NCI-H187 (cell line): Measurements from ENCODE around the gene UBASH3A.
A peak's percentile ranks its signal among the peaks of the same experiment; 100 is the strongest.

Experiments
- DNase-seq, 2 experiments: peaks; one replicate each; lab custom pipeline; 2025; lab: John Stamatoyannopoulos, UW

The UBASH3A gene

DNA sequence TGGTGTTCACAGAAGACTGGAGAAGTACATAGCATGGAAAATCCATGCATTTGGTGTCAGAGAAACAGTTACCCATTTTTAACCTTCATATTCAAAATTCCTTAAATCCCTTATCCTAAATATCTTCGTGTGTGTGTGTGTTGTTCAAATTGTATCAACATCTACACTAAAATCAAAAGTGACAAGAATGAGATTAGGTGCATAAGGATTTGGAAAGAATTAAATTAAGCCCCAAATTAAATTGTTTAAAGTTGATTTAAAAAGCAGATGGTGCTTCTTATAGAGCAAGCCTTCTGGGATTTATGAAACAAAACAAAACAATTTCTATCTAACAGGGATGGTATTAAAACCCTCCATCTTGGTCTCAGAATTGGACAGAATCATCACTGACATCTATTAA, 87.6 kb downstream of the UBASH3A start:
- no peak for DNase-seq

DNA sequence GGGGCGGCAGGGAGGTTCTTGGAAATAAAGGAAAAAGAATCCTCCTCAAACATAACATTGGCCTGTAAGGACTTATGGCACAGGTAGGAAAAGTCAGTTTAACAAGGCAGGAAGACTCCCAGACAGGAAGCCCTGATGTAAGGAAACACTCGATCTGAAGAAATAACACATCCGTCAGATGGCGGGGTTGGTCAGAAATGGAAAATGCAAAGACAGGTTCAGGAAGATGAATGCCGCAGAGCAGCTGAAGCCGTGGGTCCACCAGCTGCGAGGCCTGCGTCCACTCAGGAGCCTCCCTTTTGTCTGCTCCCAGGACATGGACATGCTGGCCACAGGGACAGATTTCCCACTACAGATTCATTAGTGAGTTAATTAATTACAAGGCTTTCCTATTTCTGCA, 88.5 kb downstream of the UBASH3A start:
- no peak for DNase-seq

DNA sequence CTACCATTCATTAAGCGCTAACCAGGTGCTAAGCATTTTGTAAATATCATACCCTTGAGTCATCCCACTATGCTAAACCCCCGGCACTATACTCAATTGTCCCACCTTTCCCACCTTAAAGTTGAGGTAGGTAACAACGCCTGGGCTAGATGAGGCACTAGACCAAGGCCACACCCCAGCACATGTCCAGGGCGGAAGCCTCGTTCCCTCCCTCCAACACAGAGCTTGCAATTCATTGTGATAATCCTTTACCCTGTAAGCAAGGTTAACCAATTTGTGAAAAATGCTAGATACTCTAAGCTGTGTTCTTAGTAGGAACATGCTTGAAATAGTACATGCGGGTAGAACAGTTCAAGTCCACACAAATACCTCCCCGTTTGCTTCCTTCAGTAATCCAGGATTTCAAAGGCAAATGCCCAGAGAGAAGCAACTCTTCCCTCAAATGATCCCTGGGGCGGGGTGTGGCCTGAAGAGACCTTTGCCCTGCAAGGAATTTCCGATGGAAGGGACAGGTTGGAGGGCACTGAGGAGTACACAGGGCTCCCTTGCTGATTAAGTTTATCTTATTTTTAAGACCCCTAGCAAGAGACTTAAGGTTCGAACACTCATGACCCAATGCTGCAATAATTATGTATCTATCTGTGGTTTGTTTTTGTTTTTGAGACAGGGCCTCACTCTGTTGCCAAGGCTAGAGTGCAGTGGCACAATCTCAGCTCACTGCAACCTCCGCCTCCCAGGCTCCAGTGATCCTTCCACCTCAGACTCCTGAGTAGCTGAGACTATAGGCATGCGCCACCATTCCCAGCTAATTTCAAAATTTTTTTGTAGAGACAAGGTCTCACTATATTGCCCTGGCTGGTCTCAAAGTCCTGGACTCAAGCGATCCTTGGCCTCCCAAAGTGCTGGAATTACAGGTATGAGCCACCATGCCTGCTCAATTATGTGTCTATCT, 89.7 kb downstream of the UBASH3A start:
- DNase-seq: no peak

DNA sequence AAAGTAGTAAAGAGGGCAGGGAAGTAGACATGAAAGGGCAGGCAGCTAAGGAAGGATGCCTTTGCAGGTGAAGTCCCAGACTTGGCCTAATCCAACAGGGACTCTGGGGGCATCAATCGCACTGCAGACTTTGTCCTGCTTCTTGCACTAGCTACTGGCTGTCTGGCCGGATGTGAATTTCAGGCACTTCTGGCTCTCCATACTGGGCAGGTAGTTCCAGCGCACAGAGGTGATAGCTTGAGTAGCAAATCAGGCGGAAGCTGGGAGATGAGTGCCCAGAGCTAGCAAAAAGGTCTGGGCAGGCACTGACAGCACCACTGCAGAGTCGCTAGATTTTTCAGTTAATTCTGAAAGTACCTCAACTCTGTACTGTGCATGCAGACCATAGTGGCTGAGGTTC, 91.3 kb downstream of the UBASH3A start:
- no peak for DNase-seq

DNA sequence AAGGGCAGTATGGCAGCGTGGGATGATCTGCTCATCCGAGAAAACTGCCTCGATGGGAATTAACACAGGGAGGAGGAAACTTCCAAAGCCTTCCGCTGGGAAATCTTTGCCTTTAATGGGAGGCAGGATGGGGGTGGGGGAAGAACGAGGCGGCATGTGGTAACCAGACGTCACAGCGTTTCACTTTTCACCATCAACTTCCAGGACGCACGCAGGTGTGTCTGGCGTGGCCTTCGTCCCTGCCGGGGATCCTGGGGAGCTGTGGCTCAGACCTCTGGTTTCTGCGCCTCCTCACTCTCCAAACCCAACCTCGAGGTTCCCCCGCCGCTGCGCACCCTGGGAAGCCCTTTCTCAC, 92.0 kb downstream of the UBASH3A start:
- no peak for DNase-seq

DNA sequence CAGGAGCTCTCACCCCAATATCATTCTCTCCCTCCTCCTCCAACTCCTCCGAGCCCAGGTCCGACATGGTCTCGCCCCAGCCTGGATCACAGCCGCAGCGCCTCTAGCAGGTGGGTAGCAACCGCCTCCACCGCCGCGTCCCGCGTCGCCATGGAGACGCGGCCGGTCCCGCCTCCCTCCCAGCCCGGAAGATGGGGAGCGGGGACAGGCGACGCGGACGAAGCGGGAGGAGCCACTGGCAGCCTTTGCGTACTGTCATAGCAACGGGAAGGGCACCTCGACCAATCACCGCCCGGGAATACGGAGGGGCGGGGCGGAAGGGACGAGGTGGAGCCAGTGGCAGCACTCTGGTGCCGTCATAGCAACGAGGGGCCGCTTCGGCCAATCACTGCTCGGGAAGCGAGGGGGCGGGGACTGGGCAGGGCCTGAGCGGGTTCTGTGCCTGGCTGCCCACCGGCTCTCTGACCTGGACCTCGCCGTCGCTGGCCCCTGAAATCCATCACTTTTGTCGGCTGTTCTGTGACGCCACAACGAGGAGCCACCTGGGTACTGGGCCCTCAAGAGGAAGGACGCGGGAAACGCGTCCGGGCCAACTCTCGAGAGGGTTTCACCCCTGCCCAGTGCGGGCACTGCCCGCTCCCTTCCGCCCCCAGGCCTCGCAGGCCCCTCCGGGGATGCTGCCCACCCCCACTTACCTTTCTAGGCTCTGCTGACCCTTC, 92.6 kb downstream of the UBASH3A start, which contains the start of gene RSPH1:
TSS of gene RSPH1 (minus strand) at position 105 of the 719 bp plus-strand sequence. CDS start at position 67, 38 bp downstream.
- peak; percentile 99 for DNase-seq

DNA sequence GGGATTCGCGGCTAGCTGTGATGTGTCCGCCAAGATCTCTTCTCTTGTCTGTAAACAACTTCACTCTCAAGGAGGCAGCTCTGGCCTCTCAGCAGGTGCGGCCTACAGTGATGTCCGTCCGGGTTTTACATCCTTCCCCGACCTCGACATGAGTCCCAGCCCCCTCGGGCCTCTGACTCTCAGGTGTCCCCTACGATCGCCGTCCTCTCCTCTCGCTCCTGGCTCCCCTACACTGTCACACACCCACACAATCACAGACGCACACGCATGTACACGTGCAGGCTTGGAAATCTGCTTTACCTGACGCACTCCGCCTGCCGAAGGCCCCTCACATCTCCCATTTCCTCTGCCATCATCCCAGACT, 93.1 kb downstream of the UBASH3A start:
- no peak for DNase-seq
